H1 (cell line): ENCODE measurements around the gene NEGR1. TPM values are rescaled to one million over a fixed set of nuclear protein-coding genes. Genes with fewer than 3 reads are reported as not detected.

Source experiments
- CTCF ChIA-PET: fragments of 300-600 bp; sonication (Branson Sonifier 250); formaldehyde crosslinking; loops from one replicate; lab custom pipeline; 2021; ENCODE audit not compliant: partially characterized antibody; lab: Charles Lee
- POLR2A ChIA-PET: fragments of 300-600 bp; sonication (Branson Sonifier 250); formaldehyde crosslinking; loops from one replicate; lab custom pipeline; 2021; ENCODE audit warnings: inconsistent platforms; ENCODE audit not compliant: partially characterized antibody; lab: Charles Lee
- DNase-seq, 2 experiments: peaks; one replicate each; pipeline versions ENCODE4 v3.0.0 to v3.0.0-alpha.2; 2010 to 2022; ENCODE audit warnings: low spot score in 2 of 2, low read depth in 1 of 2, mixed read lengths in 1 of 2
- FAIRE-seq: peaks from 2 replicates; lab custom pipeline; 2011; peaks lifted over from hg19 to GRCh38; lab: Jason Lieb, UNC
- H2AFZ ChIP-seq: 2 replicates; pipeline ENCODE4 v1.8.1; 2012; ENCODE audit warnings: low read length, inconsistent platforms
- H2AK5ac ChIP-seq: 2 replicates; pipeline ENCODE4 v1.6.1; 2013; ENCODE audit warnings: low read depth, low read length
- H2BK120ac ChIP-seq: replicated peaks from 2 replicates; pipeline ENCODE3; 2013; ENCODE audit warnings: low read depth, low read length, inconsistent platforms
- H2BK12ac ChIP-seq: 2 replicates; pipeline ENCODE4 v1.6.1; 2013; ENCODE audit warnings: low read depth, low read length
- H2BK15ac ChIP-seq: 2 replicates; pipeline ENCODE4 v1.6.1; 2013; ENCODE audit warnings: low read length
- H2BK20ac ChIP-seq: 2 replicates; pipeline ENCODE4 v1.6.1; 2013; ENCODE audit warnings: low read length
- H2BK5ac ChIP-seq: 2 replicates; pipeline ENCODE4 v1.6.1; 2013; ENCODE audit warnings: low read depth, low read length
- H3K14ac ChIP-seq: 2 replicates; pipeline ENCODE4 v1.6.1; 2013; ENCODE audit warnings: inconsistent platforms; ENCODE audit not compliant: insufficient read length
- H3K18ac ChIP-seq: 2 replicates; pipeline ENCODE4 v1.6.1; 2013; ENCODE audit warnings: low read length; ENCODE audit errors: extremely low read depth
- H3K23ac ChIP-seq: 2 replicates; pipeline ENCODE4 v1.6.1; 2013; ENCODE audit warnings: inconsistent platforms; ENCODE audit not compliant: insufficient read length
- H3K23me2 ChIP-seq: 2 replicates; pipeline ENCODE4 v1.6.1; 2013; ENCODE audit warnings: low read depth, low read length
- H3K27ac ChIP-seq: 2 replicates; pipeline ENCODE4 v1.6.1; 2011; ENCODE audit warnings: low read depth, low read length, inconsistent platforms
- H3K27me3 ChIP-seq, 4 experiments: replicated peaks in 1 of 4; 1 replicate in 1 of 4; 2 replicates in 3 of 4; pipeline versions ENCODE4 v1.6.1 to v1.8.1; 2011 to 2013; ENCODE audit warnings: low read length in 3 of 4, mild to moderate bottlenecking in 3 of 4, inconsistent platforms in 2 of 4, mixed read lengths in 2 of 4, moderate library complexity in 1 of 4; ENCODE audit not compliant: control insufficient read depth in 3 of 4, insufficient read depth in 3 of 4; ENCODE audit errors: extremely low read depth in 1 of 4
- H3K36me3 ChIP-seq, 4 experiments: 2 replicates each; pipeline versions ENCODE4 v1.6.1 to v1.8.1; 2011 to 2013; ENCODE audit warnings: mild to moderate bottlenecking in 4 of 4, low read length in 3 of 4, moderate library complexity in 2 of 4, control low read depth in 1 of 4, inconsistent platforms in 1 of 4; ENCODE audit not compliant: insufficient read depth in 4 of 4, control insufficient read depth in 2 of 4
- H3K4ac ChIP-seq: replicated peaks from 2 replicates; pipeline ENCODE3; 2013; ENCODE audit warnings: low read length, low read depth, mixed read lengths, inconsistent platforms; ENCODE audit not compliant: insufficient read length
- H3K4me1 ChIP-seq, 4 experiments: replicated peaks in 1 of 4; 1 replicate in 1 of 4; 2 replicates in 3 of 4; pipeline versions ENCODE4 v1.6.1 to v1.8.1; 2011 to 2013; ENCODE audit warnings: low read length in 3 of 4, inconsistent platforms in 2 of 4, mixed read lengths in 1 of 4; ENCODE audit not compliant: insufficient read depth in 4 of 4, control insufficient read depth in 3 of 4
- H3K4me2 ChIP-seq, 2 experiments: 2 replicates each; pipeline versions ENCODE4 v1.6.1 to v1.8.1; 2011 to 2013; ENCODE audit warnings: low read depth in 2 of 2, low read length in 2 of 2, control low read depth in 1 of 2, inconsistent platforms in 1 of 2, mild to moderate bottlenecking in 1 of 2; ENCODE audit not compliant: insufficient read depth in 1 of 2
- H3K4me3 ChIP-seq, 4 experiments: fragments of 200-600, 300-600 bp in 1 of 4; sonication (generic), shearing (Covaris generic), sonication (Bioruptor Twin) in 1 of 4; 2 replicates each; pipeline versions ENCODE4 v1.5.1 to v1.8.1; 2011 to 2016; ENCODE audit warnings: low read length in 4 of 4, low read depth in 3 of 4, control low read depth in 2 of 4, inconsistent platforms in 2 of 4, mild to moderate bottlenecking in 2 of 4, mixed read lengths in 1 of 4, moderate library complexity in 1 of 4; ENCODE audit not compliant: insufficient read depth in 2 of 4; ENCODE audit errors: extremely low read depth in 1 of 4
- H3K56ac ChIP-seq: replicated peaks from 2 replicates; pipeline ENCODE3; 2013; ENCODE audit warnings: low read depth, mild to moderate bottlenecking, mixed read lengths, low read length, inconsistent platforms; ENCODE audit not compliant: insufficient read length
- H3K79me1 ChIP-seq: 2 replicates; pipeline ENCODE4 v1.6.1; 2013; ENCODE audit warnings: low read depth, low read length, control low read depth
- H3K79me2 ChIP-seq, 2 experiments: 2 replicates each; pipeline versions ENCODE4 v1.6.1 to v1.8.1; 2012 to 2013; ENCODE audit warnings: low read length in 2 of 2, mild to moderate bottlenecking in 2 of 2, inconsistent platforms in 1 of 2; ENCODE audit not compliant: insufficient read depth in 2 of 2, control insufficient read depth in 1 of 2
- H3K9ac ChIP-seq, 4 experiments: replicated peaks in 1 of 4; 1 replicate in 1 of 4; 2 replicates in 3 of 4; pipeline versions ENCODE4 v1.6.1 to v1.8.1; 2011 to 2013; ENCODE audit warnings: low read depth in 3 of 4, low read length in 3 of 4, control low read depth in 2 of 4, mild to moderate bottlenecking in 2 of 4, moderate library complexity in 2 of 4, inconsistent platforms in 1 of 4; ENCODE audit errors: extremely low read depth in 1 of 4
- H3K9me3 ChIP-seq, 2 experiments: 2 replicates each; pipeline versions ENCODE4 v1.6.1 to v1.8.1; 2012 to 2013; ENCODE audit warnings: mild to moderate bottlenecking in 2 of 2, moderate library complexity in 2 of 2, control low read depth in 1 of 2, inconsistent platforms in 1 of 2, low read depth in 1 of 2, low read length in 1 of 2, mixed read lengths in 1 of 2; ENCODE audit not compliant: insufficient read depth in 2 of 2
- H4K20me1 ChIP-seq, 2 experiments: replicated peaks in 1 of 2; 2 replicates each; pipeline versions ENCODE3 to v1.8.1; 2011 to 2013; ENCODE audit warnings: inconsistent platforms in 2 of 2, low read length in 2 of 2, mild to moderate bottlenecking in 1 of 2; ENCODE audit not compliant: insufficient read depth in 2 of 2, control insufficient read depth in 1 of 2
- H4K5ac ChIP-seq: 2 replicates; pipeline ENCODE4 v1.6.1; 2013; ENCODE audit warnings: low read length, low read depth, mixed read lengths, inconsistent platforms; ENCODE audit not compliant: insufficient read length
- H4K8ac ChIP-seq: 2 replicates; pipeline ENCODE4 v1.8.0; 2013; ENCODE audit warnings: mild to moderate bottlenecking, moderate library complexity, low read length, inconsistent platforms; ENCODE audit not compliant: insufficient read depth; ENCODE audit errors: extremely low read depth
- H4K91ac ChIP-seq: replicated peaks from 2 replicates; pipeline ENCODE3; 2013; ENCODE audit warnings: low read length, mixed read lengths, inconsistent platforms; ENCODE audit not compliant: insufficient read length
- RAD21 ChIP-seq, 2 experiments: IDR thresholded peaks in 1 of 2; conservative IDR thresholded peaks in 1 of 2; 2 replicates each; pipeline ENCODE4 v1.6.1; 2011; ENCODE audit warnings: low read depth in 2 of 2, low read length in 2 of 2, improper control_type of control experiment in 1 of 2, inconsistent platforms in 1 of 2, mild to moderate bottlenecking in 1 of 2, moderate library complexity in 1 of 2
- SIRT6 ChIP-seq: IDR thresholded peaks from one replicate; pipeline ENCODE4 v1.7.1; 2012; ENCODE audit warnings: low read length, inconsistent platforms
- SRF ChIP-seq: IDR thresholded peaks from 2 replicates; pipeline ENCODE4 v1.6.1; 2011; ENCODE audit warnings: mild to moderate bottlenecking, low read depth, low read length, moderate library complexity
- YY1 ChIP-seq: IDR thresholded peaks from 2 replicates; pipeline ENCODE4 v1.6.1; 2011; ENCODE audit warnings: low read depth, mild to moderate bottlenecking, low read length
- polyA plus RNA-seq, 7 experiments: library from polyadenylated mRNA; depleted of rRNA in 3 of 7; stranded (reverse) in 5 of 7; unstranded in 2 of 7; fragments of >200 nt in 5 of 7; fragments of 200-250 nt in 2 of 7; gene quantifications; 1 replicate in 5 of 7; 2 replicates in 1 of 7; 4 replicates in 1 of 7; pipeline versions ENCODE4 v1.2.1 to v1.2.3, GENCODE V29; 2011 to 2013; ENCODE audit warnings: missing spikeins in 2 of 7, mixed read lengths in 2 of 7
- total RNA-seq: library from RNA; stranded (reverse); fragmentation: NEBNext Ultra II Directional; extraction: Animal tissue kit (Norgen Biotek cat#: 25700); gene quantifications from 2 replicates; pipeline ENCODE4 v1.2.1, GENCODE V29; 2021

Gene NEGR1
- total and polyA plus RNA-seq, 2 of the 8 experiments (the other 6 are each of a cell fraction or from before 2014, with no cell fraction given), result 0.71 to 1.3 TPM

DNA sequence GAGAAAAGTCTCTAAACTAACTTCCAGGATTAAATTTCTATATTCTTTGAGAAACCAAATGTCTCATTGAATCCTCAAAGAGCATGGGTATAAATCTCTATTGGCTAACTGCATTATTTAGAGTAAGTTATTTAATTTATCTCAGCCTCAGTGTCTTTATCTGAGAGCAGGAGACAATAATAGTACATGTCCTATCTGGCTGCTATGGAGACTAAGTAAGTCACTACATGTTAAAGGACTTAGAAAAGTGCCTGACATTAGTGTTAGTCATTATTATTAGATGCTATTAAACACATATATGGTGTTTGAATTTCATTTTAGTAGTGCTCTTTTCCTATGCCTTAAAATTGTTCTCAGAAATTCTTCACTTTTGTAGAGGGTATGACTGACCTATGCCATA lies 505.2 kb downstream of the NEGR1 start:
- H3K79me2 ChIP-seq, result no peaks in the 10 kb centered on the region
- DNase-seq (no peak), FAIRE-seq (no peak)
- H3K36me3 ChIP-seq, result no peaks in the 10 kb centered on the region
- H4K91ac ChIP-seq, result no peak overlapping the region
- no peak overlapping the region for H2BK120ac ChIP-seq
- H2BK5ac ChIP-seq, result no peak overlapping the region
- no peaks in the 10 kb centered on the region for H3K23me2 ChIP-seq
- TF ChIP-seq SIRT6, result no peak
- no peak for TF ChIP-seq RAD21 (IDR thresholded peaks at IDR 0.05 in 1 of 2, conservative IDR thresholded peaks at IDR 0.05 in 1 of 2; ENCODE audit: low read depth in 2 of 2, low read length in 2 of 2)
- TF ChIP-seq YY1, result no peak
- no peak for TF ChIP-seq SRF
- no peak overlapping the region for H2BK12ac ChIP-seq
- H2BK15ac ChIP-seq, result no peak overlapping the region
- H4K20me1 ChIP-seq, result no peaks in the 10 kb centered on the region
- no peaks in the 10 kb centered on the region for H3K79me1 ChIP-seq
- no peak overlapping the region for H3K27ac ChIP-seq
- H3K14ac ChIP-seq, result no peak overlapping the region
- H3K4me2 ChIP-seq, result no peak overlapping the region
- H2AFZ ChIP-seq, result no peak overlapping the region
- CTCF ChIA-PET, result no interaction called here
- H4K5ac ChIP-seq, result no peak overlapping the region
- no peaks in the 10 kb centered on the region for H3K27me3 ChIP-seq
- H3K9ac ChIP-seq, result no peak overlapping the region
- H3K4me3 ChIP-seq, result no peak overlapping the region
- no peak overlapping the region for H4K8ac ChIP-seq
- no peak overlapping the region for H2AK5ac ChIP-seq
- H3K56ac ChIP-seq, result no peak overlapping the region
- no peaks in the 10 kb centered on the region for H3K9me3 ChIP-seq
- H3K4me1 ChIP-seq, result peaks cover 0 to 3% (median 0%) of the 10 kb centered on the region in 4 experiments; a peak in 3 of 7 replicates
- POLR2A ChIA-PET, result no interaction called here
- no peak overlapping the region for H3K23ac ChIP-seq
- no peak overlapping the region for H2BK20ac ChIP-seq
- H3K18ac ChIP-seq, result no peak overlapping the region
- H3K4ac ChIP-seq, result no peak overlapping the region
